Measurements from ENCODE around the gene SMCHD1.
"Not testable (repeated sequence)": the region's sequence is repeated elsewhere in the genome, so short reads cannot be mapped to it uniquely, and the experiment has no call there.

Gene SMCHD1

GRCh38 chr18:2656981-2657512, 1.5 kb downstream of the SMCHD1 start:
- DNase-seq (ENCODE audit: low read depth in 2 of 2, low spot score in 1 of 2), result no peak

- DNase-seq (ENCODE audit: low read depth in 2 of 2, low spot score in 1 of 2), result no peak
These were observed 2.4 kb downstream of the SMCHD1 start for GRCh38 chr18:2657788-2658458.

GRCh38 chr18:2660849-2661248, 5.3 kb downstream of the SMCHD1 start:
- not testable (repeated sequence) for DNase-seq (ENCODE audit: low read depth in 2 of 2, low spot score in 1 of 2)

- not testable (repeated sequence) for DNase-seq (ENCODE audit: low read depth in 2 of 2, low spot score in 1 of 2)
These were observed 6.8 kb downstream of the SMCHD1 start for GRCh38 chr18:2662288-2662687.

- DNase-seq (ENCODE audit: low read depth in 2 of 2, low spot score in 1 of 2), result no peak
These were observed 7.5 kb downstream of the SMCHD1 start for GRCh38 chr18:2662990-2663389.

GRCh38 chr18:2672410-2672809, 16.9 kb downstream of the SMCHD1 start:
- DNase-seq (ENCODE audit: low read depth in 2 of 2, low spot score in 1 of 2), result no peak

GRCh38 chr18:2672872-2673271, 17.3 kb downstream of the SMCHD1 start:
- DNase-seq (ENCODE audit: low read depth in 2 of 2, low spot score in 1 of 2), result no peak

GRCh38 chr18:2678933-2679332, 23.4 kb downstream of the SMCHD1 start:
- not testable (repeated sequence) for DNase-seq (ENCODE audit: low read depth in 2 of 2, low spot score in 1 of 2)

- DNase-seq (ENCODE audit: low read depth in 2 of 2, low spot score in 1 of 2), result no peak
These were observed 24.8 kb downstream of the SMCHD1 start for GRCh38 chr18:2680216-2680792.

GRCh38 chr18:2681993-2682603, 26.6 kb downstream of the SMCHD1 start:
- DNase-seq (ENCODE audit: low read depth in 2 of 2, low spot score in 1 of 2), result no peak

- no peak for DNase-seq (ENCODE audit: low read depth in 2 of 2, low spot score in 1 of 2)
These were observed 27.5 kb downstream of the SMCHD1 start for GRCh38 chr18:2683055-2683454.

- no peak for DNase-seq (ENCODE audit: low read depth in 2 of 2, low spot score in 1 of 2)
These were observed 30.9 kb downstream of the SMCHD1 start for GRCh38 chr18:2686349-2686968.

GRCh38 chr18:2687390-2688001, 32.0 kb downstream of the SMCHD1 start:
- no peak for DNase-seq (ENCODE audit: low read depth in 2 of 2, low spot score in 1 of 2)

- no peak for DNase-seq (ENCODE audit: low read depth in 2 of 2, low spot score in 1 of 2)
These were observed 37.0 kb downstream of the SMCHD1 start for GRCh38 chr18:2692508-2692907.

GRCh38 chr18:2697184-2697583, 41.7 kb downstream of the SMCHD1 start:
- no peak for DNase-seq (ENCODE audit: low read depth in 2 of 2, low spot score in 1 of 2)

- DNase-seq (ENCODE audit: low read depth in 2 of 2, low spot score in 1 of 2), result no peak
These were observed 43.5 kb downstream of the SMCHD1 start for GRCh38 chr18:2699001-2699400.

GRCh38 chr18:2704541-2704940, 49.0 kb downstream of the SMCHD1 start:
- DNase-seq (ENCODE audit: low read depth in 2 of 2, low spot score in 1 of 2), result no peak

GRCh38 chr18:2706903-2707302, 51.4 kb downstream of the SMCHD1 start:
- no peak for DNase-seq (ENCODE audit: low read depth in 2 of 2, low spot score in 1 of 2)

- DNase-seq (ENCODE audit: low read depth in 2 of 2, low spot score in 1 of 2), result no peak
These were observed 52.1 kb downstream of the SMCHD1 start for GRCh38 chr18:2707551-2708168.

GRCh38 chr18:2709316-2709715, 53.8 kb downstream of the SMCHD1 start:
- DNase-seq (ENCODE audit: low read depth in 2 of 2, low spot score in 1 of 2), result no peak

- no peak for DNase-seq (ENCODE audit: low read depth in 2 of 2, low spot score in 1 of 2)
These were observed 58.6 kb downstream of the SMCHD1 start for GRCh38 chr18:2714140-2714539.
